ENCODE measurements around the gene CORIN.

The CORIN gene

GRCh38 chr4:47639531-47639930 lies 198.3 kb downstream of the CORIN start:
- Histone ChIP-seq H2AK5ac (ENCODE audit: low read length, severe bottlenecking) (no peak overlapping the region), H2BK120ac (ENCODE audit: low read depth, low read length) (no peak overlapping the region), H2BK5ac (ENCODE audit: low read depth, low read length, poor library complexity, severe bottlenecking) (no peak overlapping the region), H3K27ac (ENCODE audit: low read length, poor library complexity, severe bottlenecking) (no peak overlapping the region), H3K23ac (ENCODE audit: low read length in 2 of 2) (no peak overlapping the region), H4K8ac (ENCODE audit: low read length) (no peak overlapping the region), H3K27me3 (ENCODE audit: control insufficient read depth in 1 of 2, insufficient read depth in 1 of 2, low read length in 2 of 2) (no peaks in the 10 kb centered on the region), H2AFZ (ENCODE audit: low read depth, low read length) (peak overlapping the region; percentile 51), H3K18ac (ENCODE audit: low read depth in 1 of 2, low read length in 2 of 2) (peak overlapping the region in 1 of 2 experiments; percentile 66), H3K9ac (ENCODE audit: low read length) (no peak overlapping the region), H3K4me1 (ENCODE audit: control insufficient read depth, insufficient read depth, low read depth, low read length) (no peaks in the 10 kb centered on the region), H3K79me1 (replicated peaks; ENCODE audit: low read length, poor library complexity, severe bottlenecking) (no peaks in the 10 kb centered on the region), H3K4me3 (ENCODE audit: insufficient read depth in 1 of 2, low read depth in 1 of 2, low read length in 2 of 2) (no peak overlapping the region), H3K4ac (ENCODE audit: low read depth in 1 of 2, low read length in 2 of 2) (no peak overlapping the region), H2BK15ac (ENCODE audit: low read depth, poor library complexity, severe bottlenecking) (no peak overlapping the region), H3K4me2 (ENCODE audit: low read length, poor library complexity, severe bottlenecking) (no peak overlapping the region), H4K91ac (ENCODE audit: low read length) (no peak overlapping the region), H3K9me3 (ENCODE audit: control insufficient read depth, low read length) (no peaks in the 10 kb centered on the region), H2BK12ac (ENCODE audit: low read length in 2 of 2) (no peak overlapping the region), H3K14ac (ENCODE audit: low read length in 2 of 2) (peak overlapping the region in 1 of 2 experiments; percentile 65), H3K36me3 (ENCODE audit: control insufficient read depth in 1 of 2, insufficient read depth in 2 of 2, low read depth in 1 of 2, low read length in 2 of 2) (no peaks in the 10 kb centered on the region)
- WGBS: 41% methylated on average over 3 of the region's 3 CpGs
- DNase-seq: peak; percentile 24

- H3K4me1 ChIP-seq (ENCODE audit: control insufficient read depth, insufficient read depth, low read depth, low read length): no peaks in the 10 kb centered on the region
- no peak overlapping the region for H3K27ac ChIP-seq (ENCODE audit: low read length, poor library complexity, severe bottlenecking)
- no peak overlapping the region for H4K8ac ChIP-seq (ENCODE audit: low read length)
- H2BK12ac ChIP-seq (ENCODE audit: low read length in 2 of 2): no peak overlapping the region
- no peak overlapping the region for H3K4me3 ChIP-seq (ENCODE audit: insufficient read depth in 1 of 2, low read depth in 1 of 2, low read length in 2 of 2)
- H3K79me1 ChIP-seq (replicated peaks; ENCODE audit: low read length, poor library complexity, severe bottlenecking): no peaks in the 10 kb centered on the region
- no peak overlapping the region for H3K9ac ChIP-seq (ENCODE audit: low read length)
- no peak overlapping the region for H3K4me2 ChIP-seq (ENCODE audit: low read length, poor library complexity, severe bottlenecking)
- H3K4ac ChIP-seq (ENCODE audit: low read depth in 1 of 2, low read length in 2 of 2): no peak overlapping the region
- no peak overlapping the region for H2AK5ac ChIP-seq (ENCODE audit: low read length, severe bottlenecking)
- H3K14ac ChIP-seq (ENCODE audit: low read length in 2 of 2): no peak overlapping the region
- no peaks in the 10 kb centered on the region for H3K9me3 ChIP-seq (ENCODE audit: control insufficient read depth, low read length)
- WGBS: 94% methylated on average over 4 of the region's 4 CpGs
- H2BK15ac ChIP-seq (ENCODE audit: low read depth, poor library complexity, severe bottlenecking): no peak overlapping the region
- no peak overlapping the region for H4K91ac ChIP-seq (ENCODE audit: low read length)
- no peaks in the 10 kb centered on the region for H3K36me3 ChIP-seq (ENCODE audit: control insufficient read depth in 1 of 2, insufficient read depth in 2 of 2, low read depth in 1 of 2, low read length in 2 of 2)
- no peak overlapping the region for H2AFZ ChIP-seq (ENCODE audit: low read depth, low read length)
- no peak overlapping the region for H2BK5ac ChIP-seq (ENCODE audit: low read depth, low read length, poor library complexity, severe bottlenecking)
- DNase-seq: no peak
- no peak overlapping the region for H3K23ac ChIP-seq (ENCODE audit: low read length in 2 of 2)
- no peaks in the 10 kb centered on the region for H3K27me3 ChIP-seq (ENCODE audit: control insufficient read depth in 1 of 2, insufficient read depth in 1 of 2, low read length in 2 of 2)
- H2BK120ac ChIP-seq (ENCODE audit: low read depth, low read length): no peak overlapping the region
- H3K18ac ChIP-seq (ENCODE audit: low read depth in 1 of 2, low read length in 2 of 2): no peak overlapping the region
These were observed 206.7 kb downstream of the CORIN start for GRCh38 chr4:47631161-47631560.

GRCh38 chr4:47624031-47624441 lies 213.8 kb downstream of the CORIN start:
- no peak overlapping the region for H3K27ac ChIP-seq (ENCODE audit: low read length, poor library complexity, severe bottlenecking)
- H2BK5ac ChIP-seq (ENCODE audit: low read depth, low read length, poor library complexity, severe bottlenecking): no peak overlapping the region
- H3K4ac ChIP-seq (ENCODE audit: low read depth in 1 of 2, low read length in 2 of 2): no peak overlapping the region
- H2AK5ac ChIP-seq (ENCODE audit: low read length, severe bottlenecking): no peak overlapping the region
- no peak overlapping the region for H3K23ac ChIP-seq (ENCODE audit: low read length in 2 of 2)
- H3K14ac ChIP-seq (ENCODE audit: low read length in 2 of 2): no peak overlapping the region
- no peak overlapping the region for H3K9ac ChIP-seq (ENCODE audit: low read length)
- H3K27me3 ChIP-seq (ENCODE audit: control insufficient read depth in 1 of 2, insufficient read depth in 1 of 2, low read length in 2 of 2): no peaks in the 10 kb centered on the region
- no peak overlapping the region for H4K91ac ChIP-seq (ENCODE audit: low read length)
- H3K4me1 ChIP-seq (ENCODE audit: control insufficient read depth, insufficient read depth, low read depth, low read length): peaks cover 3% of the 10 kb centered on the region
- no peak overlapping the region for H2AFZ ChIP-seq (ENCODE audit: low read depth, low read length)
- H3K9me3 ChIP-seq (ENCODE audit: control insufficient read depth, low read length): no peaks in the 10 kb centered on the region
- peak; percentile 30 for DNase-seq
- no peaks in the 10 kb centered on the region for H3K79me1 ChIP-seq (replicated peaks; ENCODE audit: low read length, poor library complexity, severe bottlenecking)
- H3K4me2 ChIP-seq (ENCODE audit: low read length, poor library complexity, severe bottlenecking): no peak overlapping the region
- no peak overlapping the region for H4K8ac ChIP-seq (ENCODE audit: low read length)
- no peak overlapping the region for H2BK15ac ChIP-seq (ENCODE audit: low read depth, poor library complexity, severe bottlenecking)
- H2BK120ac ChIP-seq (ENCODE audit: low read depth, low read length): no peak overlapping the region
- H3K18ac ChIP-seq (ENCODE audit: low read depth in 1 of 2, low read length in 2 of 2): no peak overlapping the region
- no peak overlapping the region for H2BK12ac ChIP-seq (ENCODE audit: low read length in 2 of 2)
- no peaks in the 10 kb centered on the region for H3K36me3 ChIP-seq (ENCODE audit: control insufficient read depth in 1 of 2, insufficient read depth in 2 of 2, low read depth in 1 of 2, low read length in 2 of 2)
- no peak overlapping the region for H3K4me3 ChIP-seq (ENCODE audit: insufficient read depth in 1 of 2, low read depth in 1 of 2, low read length in 2 of 2)

- Histone ChIP-seq H3K27ac (ENCODE audit: low read length, poor library complexity, severe bottlenecking) (no peak overlapping the region), H4K8ac (ENCODE audit: low read length) (no peak overlapping the region), H2BK15ac (ENCODE audit: low read depth, poor library complexity, severe bottlenecking) (no peak overlapping the region), H3K9ac (ENCODE audit: low read length) (no peak overlapping the region), H3K23ac (ENCODE audit: low read length in 2 of 2) (no peak overlapping the region), H3K9me3 (ENCODE audit: control insufficient read depth, low read length) (no peaks in the 10 kb centered on the region), H3K4me2 (ENCODE audit: low read length, poor library complexity, severe bottlenecking) (no peak overlapping the region), H2AK5ac (ENCODE audit: low read length, severe bottlenecking) (no peak overlapping the region), H2BK12ac (ENCODE audit: low read length in 2 of 2) (no peak overlapping the region), H2BK120ac (ENCODE audit: low read depth, low read length) (no peak overlapping the region), H3K4me3 (ENCODE audit: insufficient read depth in 1 of 2, low read depth in 1 of 2, low read length in 2 of 2) (no peak overlapping the region), H2AFZ (ENCODE audit: low read depth, low read length) (no peak overlapping the region), H3K14ac (ENCODE audit: low read length in 2 of 2) (no peak overlapping the region), H3K27me3 (ENCODE audit: control insufficient read depth in 1 of 2, insufficient read depth in 1 of 2, low read length in 2 of 2) (no peaks in the 10 kb centered on the region), H2BK5ac (ENCODE audit: low read depth, low read length, poor library complexity, severe bottlenecking) (no peak overlapping the region), H3K4ac (ENCODE audit: low read depth in 1 of 2, low read length in 2 of 2) (no peak overlapping the region), H4K91ac (ENCODE audit: low read length) (no peak overlapping the region), H3K36me3 (ENCODE audit: control insufficient read depth in 1 of 2, insufficient read depth in 2 of 2, low read depth in 1 of 2, low read length in 2 of 2) (no peaks in the 10 kb centered on the region), H3K79me1 (replicated peaks; ENCODE audit: low read length, poor library complexity, severe bottlenecking) (no peaks in the 10 kb centered on the region), H3K18ac (ENCODE audit: low read depth in 1 of 2, low read length in 2 of 2) (no peak overlapping the region), H3K4me1 (ENCODE audit: control insufficient read depth, insufficient read depth, low read depth, low read length) (peaks cover 3% of the 10 kb centered on the region)
- no peak for DNase-seq
- 64% methylated on average over 1 of the region's 1 CpG for WGBS
These were observed 216.7 kb downstream of the CORIN start for GRCh38 chr4:47621181-47621580.
